IMR-90 (cell line): ENCODE results near the gene CMTM6.

Source experiments
- CTCF ChIP-seq: conservative IDR thresholded peaks from 2 replicates; pipeline ENCODE4 v1.5.1; 2012; ENCODE audit warnings: mild to moderate bottlenecking, low read depth, low read length, improper control_type of control experiment
- RFX5 ChIP-seq: IDR thresholded peaks from 2 replicates; pipeline ENCODE4 v1.8.0; 2012; ENCODE audit warnings: low read depth, mild to moderate bottlenecking, low read length, moderate library complexity
- USF2 ChIP-seq: fragments of 150-350 bp; IDR thresholded peaks from 2 replicates; pipeline ENCODE4 v1.6.1; 2017; ENCODE audit warnings: mild to moderate bottlenecking, antibody characterized with exemption, low read length, low read depth

- TF ChIP-seq CTCF (no peak), RFX5 (no peak), USF2 (no peak)
Measured at GRCh38 chr3:32506466-32506865, 3.8 kb upstream of the CMTM6 start.
